RWPE2 (cell line): ENCODE measurements around the gene ZNF571.

Source experiments
- ATAC-seq: fragments of 200-7000 bp; cut with Tn5 transposase; 3 replicates; pipeline ENCODE4 v1.9.1; 2021; ENCODE audit warnings: low read depth
- DNase-seq: peaks from one replicate; pipeline ENCODE4 v3.0.0-alpha.2; 2020; ENCODE audit warnings: low spot score
- H3K27ac ChIP-seq: fragments of 450-650 bp; 2 replicates; pipeline ENCODE4 v1.5.1; 2017; ENCODE audit warnings: mild to moderate bottlenecking; ENCODE audit not compliant: poor library complexity, severe bottlenecking
- H3K27me3 ChIP-seq: fragments of 250-450 bp; sonication (Bioruptor Pico); 2 replicates; pipeline ENCODE4 v1.5.1; 2021; ENCODE audit warnings: mild to moderate bottlenecking, moderate library complexity; ENCODE audit not compliant: insufficient read depth, poor library complexity, severe bottlenecking
- H3K36me3 ChIP-seq: fragments of 250-450 bp; sonication (Bioruptor Pico); 2 replicates; pipeline ENCODE4 v1.5.1; 2020; ENCODE audit warnings: low read depth, mild to moderate bottlenecking, moderate library complexity
- H3K4me1 ChIP-seq: fragments of 250-450 bp; sonication (Bioruptor Pico); 2 replicates; pipeline ENCODE4 v1.5.1; 2021; ENCODE audit warnings: mild to moderate bottlenecking, moderate library complexity; ENCODE audit not compliant: insufficient read depth, poor library complexity, severe bottlenecking
- H3K4me3 ChIP-seq: fragments of 250-450 bp; sonication (Bioruptor Pico); 2 replicates; pipeline ENCODE4 v1.5.1; 2021; ENCODE audit warnings: mild to moderate bottlenecking, moderate library complexity; ENCODE audit not compliant: severe bottlenecking
- H3K9me3 ChIP-seq: fragments of 250-450 bp; sonication (Bioruptor Pico); 2 replicates; pipeline ENCODE4 v1.5.1; 2021; ENCODE audit warnings: mild to moderate bottlenecking, moderate library complexity; ENCODE audit not compliant: severe bottlenecking
- CTCF ChIP-seq: fragments of 450-650 bp; IDR thresholded peaks from one replicate; pipeline ENCODE4 v1.5.1; 2017; ENCODE audit warnings: mild to moderate bottlenecking, moderate library complexity; ENCODE audit not compliant: poor library complexity, severe bottlenecking

ZNF571 gene

GRCh38 chr19:37583340-37583739, 11.3 kb downstream of the ZNF571 start:
- DNase-seq (no peak), ATAC-seq (no peak)
- Histone ChIP-seq H3K4me3 (no peak overlapping the region), H3K4me1 (no peaks in the 10 kb centered on the region), H3K9me3 (peaks cover 5% of the 10 kb centered on the region), H3K36me3 (peaks cover 21% of the 10 kb centered on the region), H3K27me3 (no peaks in the 10 kb centered on the region), H3K27ac (no peak overlapping the region)
- no peak for TF ChIP-seq CTCF

- peaks cover 2% of the 10 kb centered on the region for H3K36me3 ChIP-seq
These were observed 22.4 kb downstream of the ZNF571 start for GRCh38 chr19:37572203-37572602.

GRCh38 chr19:37565370-37565669, 29.3 kb downstream of the ZNF571 start:
- no peak overlapping the region for H3K4me3 ChIP-seq
- no peaks in the 10 kb centered on the region; the same call in 1 of the 2 replicates for H3K36me3 ChIP-seq
- no peak for TF ChIP-seq CTCF
- peaks cover 49% of the 10 kb centered on the region for H3K9me3 ChIP-seq
- no peak overlapping the region for H3K27ac ChIP-seq
- no peaks in the 10 kb centered on the region for H3K4me1 ChIP-seq
- no peak for ATAC-seq
- no peaks in the 10 kb centered on the region for H3K27me3 ChIP-seq
- no peak for DNase-seq

More at GRCh38 chr19:37572203-37572602, 22.4 kb downstream of the ZNF571 start:
- Histone ChIP-seq H3K9me3 (peaks cover 33% of the 10 kb centered on the region), H3K4me1 (no peaks in the 10 kb centered on the region), H3K27ac (no peak overlapping the region), H3K27me3 (no peaks in the 10 kb centered on the region), H3K4me3 (no peak overlapping the region)
- no peak for TF ChIP-seq CTCF
- ATAC-seq, result no peak
- no peak for DNase-seq

- no peak for TF ChIP-seq CTCF
- DNase-seq (no peak), ATAC-seq (no peak)
- Histone ChIP-seq H3K4me3 (no peak overlapping the region), H3K27me3 (no peaks in the 10 kb centered on the region), H3K36me3 (no peaks in the 10 kb centered on the region; the same call in 1 of the 2 replicates), H3K27ac (no peak overlapping the region), H3K9me3 (peaks cover 45% of the 10 kb centered on the region), H3K4me1 (no peaks in the 10 kb centered on the region)
These were observed 29.8 kb downstream of the ZNF571 start for GRCh38 chr19:37564624-37565369.

- Histone ChIP-seq H3K27ac (no peak overlapping the region), H3K4me1 (no peaks in the 10 kb centered on the region), H3K27me3 (no peaks in the 10 kb centered on the region), H3K9me3 (peaks cover 50% of the 10 kb centered on the region), H3K4me3 (no peak overlapping the region), H3K36me3 (no peaks in the 10 kb centered on the region; the same call in 1 of the 2 replicates)
- no peak for TF ChIP-seq CTCF
- ATAC-seq (no peak), DNase-seq (no peak)
These were observed 31.1 kb downstream of the ZNF571 start for GRCh38 chr19:37563518-37563917.
